Transverse colon (tissue), 3 donors: Measurements from ENCODE around the gene TMEM9.

Experiments used
- CTCF ChIP-seq, 5 experiments: fragments of 200-600 bp in 3 of 5; fragments of 450-650 bp in 2 of 5; sonication (generic) in 3 of 5; IDR thresholded peaks; 1 replicate in 2 of 5; 2 replicates in 3 of 5; pipeline ENCODE4 v1.5.1; 2016 to 2017; ENCODE audit warnings: antibody characterized with exemption in 5 of 5, inconsistent platforms in 3 of 5, mild to moderate bottlenecking in 2 of 5, moderate library complexity in 1 of 5
- POLR2A ChIP-seq: fragments of 450-650 bp; IDR thresholded peaks from one replicate; pipeline ENCODE4 v1.6.1; 2016; ENCODE audit warnings: antibody characterized with exemption, mild to moderate bottlenecking, moderate library complexity

GRCh38 chr1:201172999-201173610 lies 18.8 kb upstream of the TMEM9 start:
- TF ChIP-seq CTCF (IDR thresholded peaks at IDR 0.05) (no peak), POLR2A (no peak)
